Stimulated activated CD8-positive, alpha-beta memory T cell treated with anti-CD3 and anti-CD28 coated beads, Interleukin-4, amount 100 ng/mL, for 1 hour (primary cell): ENCODE results near the gene MYT1.
A peak's percentile ranks its signal among the peaks of the same experiment; 100 is the strongest.
"Not testable (repeated sequence)": the region's sequence is repeated elsewhere in the genome, so short reads cannot be mapped to it uniquely, and the experiment has no call there.

ENCODE experiments used
- DNase-seq, 2 donors: peaks; one replicate each; pipeline ENCODE4 v3.0.0-alpha.2; 2020; ENCODE audit warnings: low read depth in 2 of 2, low spot score in 1 of 2

Gene MYT1

DNA sequence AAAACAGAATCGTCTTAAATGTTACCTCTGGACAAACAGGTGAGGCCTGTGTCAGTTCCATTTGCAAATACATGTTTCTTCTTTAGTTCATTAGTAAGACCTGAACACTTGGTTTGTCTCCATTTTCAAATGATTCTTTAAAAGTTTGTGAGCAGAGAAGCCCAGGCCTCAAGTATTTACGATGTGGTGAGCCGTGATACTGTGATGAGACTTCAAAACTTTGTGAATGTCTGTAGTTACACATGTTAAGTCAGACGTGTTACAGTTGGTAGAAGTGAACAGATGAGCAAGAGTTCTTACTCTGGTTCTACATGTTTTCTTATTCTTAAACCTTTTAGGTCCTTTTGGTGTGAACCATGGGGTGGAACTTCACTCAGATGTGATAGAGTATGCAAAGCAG lies 99.8 kb downstream of the MYT1 start:
- DNase-seq, result no peak

DNA sequence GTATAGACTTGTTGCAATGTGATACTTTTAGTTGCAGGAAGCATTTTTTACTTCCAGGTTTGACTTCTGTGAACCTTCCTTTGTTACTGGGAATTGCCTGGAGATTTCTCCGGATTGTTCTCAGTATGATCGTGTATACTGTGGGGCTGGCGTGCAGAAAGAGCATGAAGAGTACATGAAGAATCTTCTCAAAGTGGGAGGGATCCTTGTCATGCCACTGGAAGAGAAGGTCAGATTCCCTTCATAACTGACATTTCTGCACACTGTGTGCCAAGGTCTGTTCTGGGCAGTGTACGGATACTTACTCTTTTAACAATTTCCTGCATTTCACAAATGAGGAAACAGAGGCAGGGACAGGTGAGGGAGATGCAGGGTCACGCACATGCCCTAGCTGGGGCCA lies 100.9 kb downstream of the MYT1 start:
- no peak for DNase-seq

DNA sequence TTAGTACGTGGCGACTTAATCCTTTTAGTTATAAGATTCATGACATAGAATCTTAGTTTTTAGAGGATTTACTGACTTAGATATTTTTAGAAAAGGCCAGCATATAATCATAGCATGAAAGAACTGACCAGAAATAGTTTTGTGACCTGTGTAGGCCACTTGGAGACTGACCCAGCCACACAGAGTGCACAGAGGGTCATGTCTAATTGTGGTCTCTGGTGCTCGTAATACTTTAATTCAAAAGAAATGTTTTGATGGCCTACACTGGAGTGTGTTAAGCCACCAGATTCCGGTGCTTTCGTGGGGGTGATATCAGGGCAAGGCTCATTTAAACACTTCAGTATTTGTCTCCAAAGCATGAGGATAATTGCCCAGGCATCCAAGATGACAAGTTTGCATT lies 102.7 kb downstream of the MYT1 start:
- DNase-seq, result no peak

- DNase-seq, result no peak
These were observed 103.9 kb downstream of the MYT1 start for GRCh38 chr20:64268174-64268573.

DNA sequence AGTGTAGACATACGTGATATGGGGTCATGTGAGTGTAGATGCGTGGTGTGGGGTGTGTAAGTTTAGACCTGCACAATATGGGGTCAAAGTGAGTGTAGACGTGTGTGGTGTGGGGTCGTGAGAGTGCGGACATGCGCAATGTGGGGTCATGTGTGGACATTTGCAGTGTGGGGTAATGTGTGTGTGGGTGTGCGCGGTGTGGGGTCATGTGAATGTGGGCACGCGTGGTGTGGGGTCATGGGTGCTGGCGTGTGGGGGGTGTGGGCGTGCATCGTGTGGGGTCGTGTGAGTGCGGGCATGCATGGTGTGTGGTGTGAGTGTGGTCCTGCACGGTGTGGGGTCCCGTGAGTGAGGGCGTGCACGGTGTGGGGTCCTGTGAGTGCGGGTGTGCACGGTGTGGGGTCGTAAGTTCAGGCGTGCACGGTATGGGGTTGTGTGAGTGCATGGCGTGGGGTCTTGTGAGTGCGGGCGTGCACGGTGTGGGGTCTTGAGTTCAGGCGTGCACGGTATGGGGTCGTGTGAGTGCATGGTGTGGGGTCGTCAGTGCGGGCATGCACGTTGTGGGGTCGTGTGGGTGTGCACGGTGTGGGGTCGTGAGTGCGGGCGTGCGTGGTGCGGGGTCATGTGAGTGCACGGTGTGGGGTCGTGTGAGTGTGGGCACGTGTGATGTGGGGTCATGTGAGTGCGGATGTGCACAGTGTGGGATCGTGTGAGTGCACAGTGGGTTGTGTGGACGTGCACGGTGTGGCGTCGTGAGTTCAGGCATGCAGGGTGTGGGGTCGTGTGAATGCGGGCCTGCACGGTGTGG lies 105.6 kb downstream of the MYT1 start:
- no peak for DNase-seq

DNA sequence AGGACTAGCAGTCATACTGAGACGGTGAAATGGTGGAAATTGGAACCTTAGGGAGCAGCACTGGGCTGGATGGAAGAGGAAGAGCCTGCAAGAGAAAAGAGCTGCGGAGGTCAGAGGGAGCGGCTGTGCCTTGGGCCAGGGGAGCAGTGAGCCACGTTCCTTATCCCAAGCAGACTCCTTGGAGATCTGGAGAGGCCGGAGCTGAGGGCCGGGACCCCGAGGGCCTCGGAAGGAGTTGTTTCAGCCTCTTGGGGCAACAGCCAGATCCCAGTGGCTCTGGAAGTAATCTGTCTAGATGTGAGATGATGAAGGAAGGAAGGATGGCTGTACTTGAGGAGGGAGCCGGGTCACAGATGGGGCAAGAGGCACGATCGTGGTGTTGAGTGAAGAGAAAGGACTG lies 107.4 kb downstream of the MYT1 start:
- DNase-seq, result no peak

- no peak for DNase-seq
These were observed 108.9 kb downstream of the MYT1 start for GRCh38 chr20:64273109-64273508.

- no peak for DNase-seq
These were observed 112.6 kb downstream of the MYT1 start for GRCh38 chr20:64276817-64277216.

GRCh38 chr20:64277571-64278316 lies 113.5 kb downstream of the MYT1 start:
- DNase-seq, result no peak

DNA sequence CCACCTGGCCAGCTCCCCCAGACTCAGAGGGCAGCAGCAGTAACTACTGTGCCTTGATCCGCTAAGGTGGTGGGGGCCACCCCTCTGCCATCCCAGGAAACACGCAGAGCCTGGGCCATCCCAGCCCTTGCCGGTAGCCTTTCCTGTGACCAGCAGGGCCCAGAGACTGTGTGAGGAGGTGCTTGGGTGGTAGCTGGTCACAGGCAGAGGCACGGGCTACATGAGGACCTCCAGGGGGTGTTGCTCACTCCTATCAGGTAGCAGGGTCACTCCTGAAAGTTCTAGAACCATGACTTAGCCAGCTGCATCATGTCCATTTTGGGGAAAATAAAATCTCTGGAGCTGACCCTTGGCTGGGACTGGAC lies 114.0 kb downstream of the MYT1 start:
- no peak for DNase-seq

- no peak for DNase-seq
These were observed 115.7 kb downstream of the MYT1 start for GRCh38 chr20:64279826-64280459.

DNA sequence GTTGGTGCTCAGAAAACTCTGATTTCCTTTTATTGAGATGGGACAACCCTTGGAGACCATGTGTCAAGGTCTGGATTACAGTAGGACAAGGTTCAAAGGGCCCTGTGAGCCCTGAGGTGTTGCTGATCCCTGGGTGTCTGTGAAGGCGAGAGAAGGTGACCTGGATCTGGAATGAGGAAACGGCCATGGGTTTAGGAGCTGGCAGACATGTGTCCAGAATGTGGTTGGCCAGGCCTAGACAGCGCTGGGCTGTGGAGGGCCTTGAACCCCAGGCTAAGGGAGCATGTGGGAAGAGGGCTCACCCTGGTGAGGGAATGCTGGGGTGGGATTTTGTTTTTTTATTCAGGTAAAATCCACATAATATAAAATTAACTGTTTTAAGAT lies 116.2 kb downstream of the MYT1 start:
- DNase-seq, result no peak

GRCh38 chr20:64283646-64284045 lies 119.4 kb downstream of the MYT1 start:
- DNase-seq, result no peak

DNA sequence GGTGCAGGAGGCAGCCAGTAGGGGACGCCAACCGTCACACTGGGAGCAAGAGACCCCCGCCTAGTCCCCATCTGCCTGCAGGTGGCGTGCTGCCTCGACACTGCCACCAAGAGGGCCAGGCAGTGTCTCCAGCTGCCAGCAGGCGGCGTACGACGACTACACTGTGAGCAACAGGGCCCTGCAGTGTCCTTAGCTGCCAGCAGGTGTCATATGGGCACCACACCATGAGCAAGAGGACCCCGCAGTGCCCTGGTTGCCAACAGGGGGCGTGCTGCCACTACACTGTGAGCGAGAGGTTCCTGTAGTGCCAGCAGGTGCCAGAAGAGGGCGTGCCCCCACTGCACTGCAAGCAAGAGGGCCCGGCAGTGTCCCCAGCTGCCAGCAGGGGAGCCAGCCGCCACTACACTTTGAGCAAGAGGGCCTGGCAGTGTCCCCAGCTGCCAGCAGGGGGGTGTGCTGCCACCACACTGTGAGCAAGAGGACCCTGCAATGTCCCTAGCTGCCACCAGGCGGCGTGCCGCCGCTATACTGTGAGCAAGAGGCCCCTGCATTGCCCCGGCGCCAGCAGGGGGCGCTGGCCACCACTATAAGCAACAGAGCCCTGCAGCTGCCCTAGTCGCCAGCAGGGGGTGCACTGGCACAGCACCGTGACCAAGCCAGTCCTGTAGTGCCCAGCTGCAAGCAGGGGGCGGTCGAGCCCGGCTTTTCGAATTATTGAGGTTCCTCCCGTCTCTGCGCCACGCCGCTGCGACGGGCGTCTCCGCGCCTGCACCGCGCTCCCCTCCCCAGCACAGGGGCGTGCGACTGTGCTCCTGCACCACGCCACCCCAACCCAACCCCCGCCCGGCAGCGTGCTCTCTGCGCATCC lies 121.6 kb downstream of the MYT1 start:
- peak; percentile 8 to 18 for DNase-seq

GRCh38 chr20:64286447-64287263 lies 122.4 kb downstream of the MYT1 start:
- not testable (repeated sequence) for DNase-seq

- DNase-seq, result not testable (repeated sequence)
These were observed 123.0 kb downstream of the MYT1 start for GRCh38 chr20:64287264-64287590.
